Measurements from ENCODE around the gene SLC7A1. TPM values are rescaled to one million over a fixed set of nuclear protein-coding genes. Genes with fewer than 3 reads are reported as not detected.
A peak's percentile ranks its signal among the peaks of the same experiment; 100 is the strongest.

Gene SLC7A1
- total RNA-seq, 1 donor from 2014 or later: 115 TPM

- peak overlapping the region; percentile 80 for H3K4me2 ChIP-seq (ENCODE audit: low read length)
- peaks cover 54% of the 10 kb centered on the region for H3K4me1 ChIP-seq (ENCODE audit: insufficient read depth, low read length)
- peak overlapping the region; percentile 22 for H3K4me3 ChIP-seq (ENCODE audit: insufficient read depth, low read depth, low read length)
- Mint-ChIP-seq H3K4me1 (ENCODE audit: low read depth, unreplicated experiment) (peaks cover 74% of the 10 kb centered on the region), H3K4me3 (ENCODE audit: unreplicated experiment) (peak overlapping the region; percentile 64), H3K27me3 (ENCODE audit: low read depth, unreplicated experiment) (no peaks in the 10 kb centered on the region), H3K9me3 (ENCODE audit: unreplicated experiment) (no peaks in the 10 kb centered on the region), H3K27ac (ENCODE audit: unreplicated experiment) (peak overlapping the region; percentile 90), H3K36me3 (ENCODE audit: low read depth, unreplicated experiment) (peaks cover 15% of the 10 kb centered on the region)
- H3K36me3 ChIP-seq (ENCODE audit: insufficient read depth, low read length): peaks cover 3% of the 10 kb centered on the region
- no peak overlapping the region for H2AFZ ChIP-seq (ENCODE audit: low read depth, low read length)
- H4K20me1 ChIP-seq (ENCODE audit: insufficient read depth, low read length): peaks cover 84% of the 10 kb centered on the region
- peaks cover 100% of the 10 kb centered on the region for H3K79me2 ChIP-seq (ENCODE audit: insufficient read depth, low read length)
- TF ChIP-seq, protein P1, sequence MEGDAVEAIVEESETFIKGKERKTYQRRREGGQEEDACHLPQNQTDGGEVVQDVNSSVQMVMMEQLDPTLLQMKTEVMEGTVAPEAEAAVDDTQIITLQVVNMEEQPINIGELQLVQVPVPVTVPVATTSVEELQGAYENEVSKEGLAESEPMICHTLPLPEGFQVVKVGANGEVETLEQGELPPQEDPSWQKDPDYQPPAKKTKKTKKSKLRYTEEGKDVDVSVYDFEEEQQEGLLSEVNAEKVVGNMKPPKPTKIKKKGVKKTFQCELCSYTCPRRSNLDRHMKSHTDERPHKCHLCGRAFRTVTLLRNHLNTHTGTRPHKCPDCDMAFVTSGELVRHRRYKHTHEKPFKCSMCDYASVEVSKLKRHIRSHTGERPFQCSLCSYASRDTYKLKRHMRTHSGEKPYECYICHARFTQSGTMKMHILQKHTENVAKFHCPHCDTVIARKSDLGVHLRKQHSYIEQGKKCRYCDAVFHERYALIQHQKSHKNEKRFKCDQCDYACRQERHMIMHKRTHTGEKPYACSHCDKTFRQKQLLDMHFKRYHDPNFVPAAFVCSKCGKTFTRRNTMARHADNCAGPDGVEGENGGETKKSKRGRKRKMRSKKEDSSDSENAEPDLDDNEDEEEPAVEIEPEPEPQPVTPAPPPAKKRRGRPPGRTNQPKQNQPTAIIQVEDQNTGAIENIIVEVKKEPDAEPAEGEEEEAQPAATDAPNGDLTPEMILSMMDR (IDR thresholded peaks at IDR 0.05; ENCODE audit: insufficient read depth, low read depth, low read length): no peak
- TF ChIP-seq EZH2 (IDR thresholded peaks at IDR 0.05; ENCODE audit: insufficient read depth, low read length): no peak
- H3K9me3 ChIP-seq (ENCODE audit: insufficient read depth, low read depth, low read length): no peaks in the 10 kb centered on the region
- FAIRE-seq: peak; percentile 91
- peak overlapping the region; percentile 66 for H3K27ac ChIP-seq (ENCODE audit: low read depth, low read length)
- no peaks in the 10 kb centered on the region for H3K27me3 ChIP-seq (ENCODE audit: insufficient read depth, low read length)
- peak overlapping the region; percentile 17 for H3K9ac ChIP-seq (ENCODE audit: low read length)
- DNase-seq (ENCODE audit: low read depth): peak; percentile 87
These were observed 12.3 kb downstream of the SLC7A1 start for GRCh38 chr13:29583073-29583785.

DNA sequence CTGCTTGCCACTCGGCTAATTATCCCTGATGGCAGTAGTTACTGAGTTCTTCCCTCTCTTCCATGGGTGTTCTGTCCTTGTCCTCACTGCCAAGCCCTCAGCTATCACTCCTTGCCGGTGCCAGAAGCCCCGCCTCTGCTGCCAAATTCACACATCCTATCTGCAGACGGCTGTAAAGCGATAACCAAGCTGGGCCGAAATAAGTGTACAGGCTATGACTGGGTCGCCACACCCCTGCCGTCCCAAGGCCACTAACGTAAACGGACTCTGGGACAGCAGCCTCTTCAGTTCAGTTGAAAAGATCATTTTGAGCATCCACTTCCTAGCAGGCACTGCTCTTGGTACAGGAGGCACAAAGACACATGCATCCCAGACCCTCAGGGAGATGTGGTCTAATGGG, 13.3 kb downstream of the SLC7A1 start:
- no peaks in the 10 kb centered on the region for H3K27me3 ChIP-seq (ENCODE audit: insufficient read depth, low read length)
- TF ChIP-seq EZH2 (IDR thresholded peaks at IDR 0.05; ENCODE audit: insufficient read depth, low read length): no peak
- TF ChIP-seq, protein P1 (IDR thresholded peaks at IDR 0.05; ENCODE audit: insufficient read depth, low read depth, low read length): no peak
- H3K9me3 ChIP-seq (ENCODE audit: insufficient read depth, low read depth, low read length): no peaks in the 10 kb centered on the region
- H3K9ac ChIP-seq (ENCODE audit: low read length): peak overlapping the region; percentile 30
- H3K4me2 ChIP-seq (ENCODE audit: low read length): peak overlapping the region; percentile 80
- peak overlapping the region; percentile 28 for H3K27ac Mint-ChIP-seq (ENCODE audit: unreplicated experiment)
- no peak for FAIRE-seq
- peaks cover 100% of the 10 kb centered on the region for H3K79me2 ChIP-seq (ENCODE audit: insufficient read depth, low read length)
- no peaks in the 10 kb centered on the region for H3K36me3 ChIP-seq (ENCODE audit: insufficient read depth, low read length)
- peak overlapping the region; percentile 22 for H3K4me3 ChIP-seq (ENCODE audit: insufficient read depth, low read depth, low read length)
- H2AFZ ChIP-seq (ENCODE audit: low read depth, low read length): no peak overlapping the region
- H3K9me3 Mint-ChIP-seq (ENCODE audit: unreplicated experiment): no peaks in the 10 kb centered on the region
- H3K4me1 Mint-ChIP-seq (ENCODE audit: low read depth, unreplicated experiment): peaks cover 72% of the 10 kb centered on the region
- no peak for DNase-seq (ENCODE audit: low read depth)
- H3K36me3 Mint-ChIP-seq (ENCODE audit: low read depth, unreplicated experiment): peaks cover 17% of the 10 kb centered on the region
- H3K27me3 Mint-ChIP-seq (ENCODE audit: low read depth, unreplicated experiment): no peaks in the 10 kb centered on the region
- peak overlapping the region; percentile 7 for H3K4me3 Mint-ChIP-seq (ENCODE audit: unreplicated experiment)
- H3K27ac ChIP-seq (ENCODE audit: low read depth, low read length): peak overlapping the region; percentile 19
- H3K4me1 ChIP-seq (ENCODE audit: insufficient read depth, low read length): peaks cover 46% of the 10 kb centered on the region
- peaks cover 85% of the 10 kb centered on the region for H4K20me1 ChIP-seq (ENCODE audit: insufficient read depth, low read length)

GRCh38 chr13:29581666-29582065, 13.8 kb downstream of the SLC7A1 start:
- no peaks in the 10 kb centered on the region for H3K9me3 Mint-ChIP-seq (ENCODE audit: unreplicated experiment)
- no peaks in the 10 kb centered on the region for H3K9me3 ChIP-seq (ENCODE audit: insufficient read depth, low read depth, low read length)
- H3K27me3 ChIP-seq (ENCODE audit: insufficient read depth, low read length): no peaks in the 10 kb centered on the region
- peak; percentile 81 for DNase-seq (ENCODE audit: low read depth)
- peak overlapping the region; percentile 19 for H3K27ac ChIP-seq (ENCODE audit: low read depth, low read length)
- peak overlapping the region; percentile 79 for H3K27ac Mint-ChIP-seq (ENCODE audit: unreplicated experiment)
- H3K4me3 Mint-ChIP-seq (ENCODE audit: unreplicated experiment): peak overlapping the region; percentile 72
- H3K9ac ChIP-seq (ENCODE audit: low read length): peak overlapping the region; percentile 30
- H4K20me1 ChIP-seq (ENCODE audit: insufficient read depth, low read length): peaks cover 85% of the 10 kb centered on the region
- H3K4me1 ChIP-seq (ENCODE audit: insufficient read depth, low read length): peaks cover 46% of the 10 kb centered on the region
- H2AFZ ChIP-seq (ENCODE audit: low read depth, low read length): no peak overlapping the region
- FAIRE-seq: no peak
- peak overlapping the region; percentile 22 for H3K4me3 ChIP-seq (ENCODE audit: insufficient read depth, low read depth, low read length)
- no peak for TF ChIP-seq EZH2 (IDR thresholded peaks at IDR 0.05; ENCODE audit: insufficient read depth, low read length)
- TF ChIP-seq, protein P1 (IDR thresholded peaks at IDR 0.05; ENCODE audit: insufficient read depth, low read depth, low read length): no peak
- H3K36me3 ChIP-seq (ENCODE audit: insufficient read depth, low read length): no peaks in the 10 kb centered on the region
- peaks cover 100% of the 10 kb centered on the region for H3K79me2 ChIP-seq (ENCODE audit: insufficient read depth, low read length)
- H3K4me2 ChIP-seq (ENCODE audit: low read length): peak overlapping the region; percentile 80
- peaks cover 19% of the 10 kb centered on the region for H3K36me3 Mint-ChIP-seq (ENCODE audit: low read depth, unreplicated experiment)
- H3K27me3 Mint-ChIP-seq (ENCODE audit: low read depth, unreplicated experiment): no peaks in the 10 kb centered on the region
- H3K4me1 Mint-ChIP-seq (ENCODE audit: low read depth, unreplicated experiment): peaks cover 72% of the 10 kb centered on the region
